GM18868 (cell line): Measurements from ENCODE around the gene ZNF407.
A peak's percentile ranks its signal among the peaks of the same experiment; 100 is the strongest.

ENCODE experiments used
- ATAC-seq: cut with Tn5 transposase; IDR thresholded peaks from one replicate; pipeline ENCODE4 v1.9.1; 2021; ENCODE audit warnings: mild to moderate bottlenecking, moderate library complexity; ENCODE audit not compliant: unreplicated experiment

ZNF407 gene

DNA sequence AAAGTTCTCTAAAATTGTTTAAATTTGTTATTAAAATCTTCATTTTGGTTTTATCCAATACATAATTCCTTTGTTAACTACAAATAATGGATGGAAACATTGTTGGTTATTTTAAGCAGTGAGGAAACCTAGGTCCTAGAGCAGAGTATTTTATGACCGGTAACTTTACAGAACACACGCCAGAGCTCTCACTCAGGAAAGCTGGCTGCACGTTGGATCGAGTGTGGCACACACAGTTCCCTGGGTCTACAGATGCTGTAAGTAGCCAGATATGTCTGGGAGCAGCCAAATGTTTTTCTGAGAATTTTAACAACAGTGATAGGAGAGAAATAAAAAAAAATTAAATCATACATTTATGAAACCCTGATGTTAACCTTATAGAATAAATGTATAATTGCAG is 264.4 kb downstream of the ZNF407 start:
- no peak for ATAC-seq

DNA sequence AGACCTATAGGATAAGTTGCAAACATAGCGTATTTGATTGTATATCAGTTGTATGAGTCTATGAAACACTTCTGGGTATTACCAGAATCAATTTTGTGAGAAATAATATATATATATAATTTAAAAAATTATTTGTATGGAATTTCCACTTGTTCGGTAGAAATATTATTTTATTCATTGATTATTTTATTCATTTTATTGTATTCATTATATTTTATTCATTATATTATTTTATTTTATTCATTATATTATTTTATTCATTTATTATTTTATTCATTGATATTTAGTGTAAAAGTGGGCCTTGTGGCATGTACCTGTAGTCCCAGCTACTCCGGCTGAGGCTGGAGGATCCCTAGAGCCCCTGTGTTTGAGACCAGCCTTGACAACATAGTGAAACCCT is 268.9 kb downstream of the ZNF407 start:
- ATAC-seq: no peak

DNA sequence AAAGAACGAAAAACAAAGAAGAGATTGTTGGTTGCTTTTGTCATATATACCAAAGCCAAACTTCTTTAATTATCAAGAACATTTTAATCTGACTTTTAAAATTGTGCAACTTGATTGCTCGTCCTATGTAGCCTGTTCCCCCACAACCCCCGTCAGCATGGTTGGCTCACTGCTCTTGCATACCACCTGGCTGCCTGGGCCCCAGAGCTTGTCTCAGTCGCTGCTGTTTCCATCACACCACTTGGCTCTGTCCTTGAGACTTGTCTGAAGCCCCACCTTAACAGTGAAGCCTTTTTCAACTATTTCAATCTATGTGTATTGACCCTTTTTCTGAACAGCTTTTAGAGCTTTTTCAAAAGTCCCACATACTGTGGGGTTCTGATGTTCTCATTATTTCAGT is 270.8 kb downstream of the ZNF407 start:
- ATAC-seq: no peak

DNA sequence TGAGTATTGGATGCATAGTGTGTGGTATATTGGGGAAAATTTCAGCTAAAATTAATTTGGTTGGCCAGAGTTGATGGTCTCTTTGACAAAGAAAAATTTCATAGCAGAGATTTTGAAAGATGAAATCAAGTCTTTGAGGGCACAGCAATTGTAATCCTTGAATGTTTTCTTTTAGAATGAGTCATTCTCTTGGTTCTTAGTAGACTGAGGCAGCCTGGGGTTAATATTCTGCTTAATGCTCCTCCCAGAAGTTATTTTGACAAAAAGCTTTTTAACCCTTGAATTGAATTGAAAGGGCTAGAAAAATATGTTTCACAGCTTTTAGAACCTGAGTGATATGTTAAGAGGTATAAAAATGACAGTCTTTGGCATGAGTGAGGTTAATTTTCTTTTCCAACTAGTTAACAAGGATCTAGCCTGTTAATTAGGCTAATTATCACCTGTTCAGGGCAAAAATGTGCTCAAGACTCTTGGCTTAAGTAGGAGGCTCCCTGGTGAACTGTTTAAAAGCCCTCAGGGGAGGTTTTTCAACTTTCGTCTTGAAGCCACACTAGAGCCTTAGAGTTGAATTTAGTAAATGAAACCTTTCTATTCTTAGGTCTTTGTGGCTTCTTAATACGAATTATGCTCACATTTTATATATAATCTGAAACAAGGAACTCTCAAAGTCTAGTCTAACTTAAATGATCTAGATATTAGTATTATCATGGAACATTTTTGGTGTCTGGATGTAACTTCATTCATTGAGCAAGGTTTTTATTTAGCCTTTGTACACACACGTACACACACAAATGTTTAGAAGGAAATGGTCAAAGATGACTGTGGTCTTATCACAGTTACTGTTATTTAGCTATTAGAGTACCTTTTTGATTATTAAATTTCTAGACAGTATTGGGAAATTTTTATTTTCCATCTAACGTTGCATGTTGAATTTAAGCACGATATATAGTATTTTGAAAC is 272.5 kb downstream of the ZNF407 start:
- peak; percentile 92 for ATAC-seq

DNA sequence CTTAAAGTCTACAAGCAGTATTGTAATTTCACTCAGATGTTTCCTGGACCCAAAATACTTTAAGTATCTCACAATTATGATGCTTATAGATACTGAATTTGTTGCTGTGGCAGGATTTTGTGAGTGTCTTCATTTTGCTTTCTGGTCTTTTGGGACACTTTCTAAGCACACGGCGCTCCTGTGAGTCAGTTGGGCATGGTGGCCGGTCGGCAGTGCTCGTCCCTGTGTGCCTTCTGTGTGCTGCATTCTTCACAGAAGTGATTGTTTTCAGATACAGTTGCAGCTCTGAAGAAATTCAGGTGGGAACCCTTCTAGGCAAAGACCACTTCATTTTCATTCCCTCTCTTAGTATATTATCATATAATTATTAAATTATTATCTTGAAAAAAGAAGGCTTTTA is 273.3 kb downstream of the ZNF407 start:
- ATAC-seq: no peak

DNA sequence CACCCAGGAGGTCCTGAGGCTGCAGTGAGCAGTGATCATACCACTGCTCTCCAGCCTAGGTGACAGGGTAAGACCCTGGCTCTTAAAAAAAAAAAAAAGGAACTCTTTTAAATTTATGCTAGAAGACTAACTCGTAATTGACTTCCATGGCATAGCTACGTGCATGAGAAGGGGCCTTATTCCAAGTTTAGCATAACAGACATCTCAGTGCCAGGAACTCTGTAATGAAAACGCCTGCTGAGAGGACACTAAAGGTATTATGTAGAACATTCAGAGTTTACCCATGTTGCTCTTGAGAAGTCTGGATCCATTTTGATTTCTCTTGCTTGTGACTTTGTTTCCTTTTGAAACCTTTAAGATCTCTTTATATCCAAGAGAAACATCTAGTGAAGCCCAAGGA is 276.0 kb downstream of the ZNF407 start:
- ATAC-seq: no peak

DNA sequence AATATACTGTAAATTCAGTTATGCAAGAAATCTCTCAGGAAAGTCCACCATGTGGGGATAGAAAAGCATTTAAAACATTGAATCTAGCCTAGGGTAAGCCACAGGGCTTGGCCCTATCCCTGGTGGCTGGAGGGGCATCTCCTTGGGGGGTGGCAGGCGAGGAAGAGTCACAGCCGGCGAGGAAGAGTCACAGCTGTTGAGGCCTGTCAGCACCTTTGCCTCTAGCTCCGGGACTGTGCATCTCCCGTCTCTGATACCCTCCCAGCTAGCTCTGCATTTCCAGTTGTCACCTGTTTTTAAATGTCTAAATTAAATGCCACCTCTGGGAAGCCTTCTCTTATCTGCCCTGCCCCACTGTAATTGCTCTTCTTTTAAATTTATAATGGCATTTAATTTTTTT is 276.7 kb downstream of the ZNF407 start:
- no peak for ATAC-seq

DNA sequence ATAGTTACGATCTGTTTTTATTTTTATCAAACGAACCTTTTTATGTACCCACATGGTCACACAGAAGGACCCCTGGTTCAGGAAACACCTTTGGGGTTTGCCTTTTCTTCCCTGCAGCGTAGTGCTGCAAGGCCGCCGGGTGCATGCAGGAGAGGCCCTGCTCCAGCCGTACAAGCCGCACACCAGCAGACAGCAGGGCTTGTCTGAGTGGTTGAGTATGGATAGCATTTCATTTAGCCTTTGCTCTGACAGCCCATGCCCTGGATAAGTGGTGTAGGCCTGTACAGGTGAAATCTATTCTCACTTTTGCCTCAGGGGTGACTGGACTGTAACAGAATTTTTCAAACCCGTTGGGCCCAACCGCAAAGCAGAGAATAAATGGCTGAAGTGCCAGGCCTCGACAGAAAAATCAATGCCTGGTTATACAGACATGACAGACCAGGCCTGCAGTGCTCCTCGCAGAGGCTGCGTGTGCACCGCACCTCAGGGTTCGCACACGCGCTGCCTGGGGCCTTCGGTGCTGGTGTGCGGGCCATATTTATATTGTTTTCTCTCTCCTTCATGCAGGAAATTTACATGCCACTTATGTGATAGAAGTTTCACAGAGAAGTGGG is 279.1 kb downstream of the ZNF407 start:
- ATAC-seq: no peak

DNA sequence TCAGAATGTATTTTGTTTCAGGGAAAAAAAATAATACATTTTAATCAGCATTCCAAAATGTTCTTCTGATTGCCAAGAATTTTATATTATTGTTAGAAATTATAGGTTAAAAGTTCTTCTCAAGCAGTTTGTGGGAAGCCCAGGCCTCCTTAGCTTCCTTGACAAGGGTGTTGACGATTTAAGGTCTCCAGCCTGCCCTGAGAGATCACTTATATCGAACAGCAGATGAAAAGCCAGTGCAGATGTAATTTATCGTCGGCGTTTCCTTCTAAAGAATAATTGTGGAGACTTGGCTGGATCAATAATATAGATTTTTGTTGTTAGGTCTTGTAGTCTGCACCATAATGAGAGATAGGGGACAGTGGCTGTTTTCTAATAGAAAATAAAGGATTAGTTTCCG is 280.6 kb downstream of the ZNF407 start:
- ATAC-seq: no peak

DNA sequence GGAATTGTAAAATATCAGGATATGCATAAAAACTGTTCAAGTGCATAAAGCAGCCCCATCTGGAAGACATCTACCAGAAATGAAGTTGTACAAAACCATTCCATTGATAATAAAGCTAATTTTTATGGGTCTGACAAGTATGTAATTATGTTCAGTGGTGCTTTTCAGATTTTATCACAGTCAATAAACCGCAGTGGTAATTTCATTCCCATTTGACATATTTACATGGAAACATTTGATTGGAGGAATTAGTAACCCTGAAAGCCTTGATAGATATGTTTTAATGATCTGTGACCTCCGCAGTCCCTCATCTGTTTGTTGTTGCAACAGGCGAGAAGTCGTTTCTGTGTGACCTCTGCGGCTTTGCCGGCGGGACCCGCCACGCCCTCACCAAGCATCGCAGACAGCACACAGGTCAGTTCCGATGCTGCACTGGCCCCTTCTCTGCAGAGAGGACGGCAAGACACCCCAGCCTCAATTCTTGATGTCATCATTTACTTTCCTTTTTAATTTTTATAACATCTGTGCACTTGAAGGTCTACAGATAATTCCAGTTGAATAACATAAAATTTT is 283.1 kb downstream of the ZNF407 start:
- ATAC-seq: no peak

DNA sequence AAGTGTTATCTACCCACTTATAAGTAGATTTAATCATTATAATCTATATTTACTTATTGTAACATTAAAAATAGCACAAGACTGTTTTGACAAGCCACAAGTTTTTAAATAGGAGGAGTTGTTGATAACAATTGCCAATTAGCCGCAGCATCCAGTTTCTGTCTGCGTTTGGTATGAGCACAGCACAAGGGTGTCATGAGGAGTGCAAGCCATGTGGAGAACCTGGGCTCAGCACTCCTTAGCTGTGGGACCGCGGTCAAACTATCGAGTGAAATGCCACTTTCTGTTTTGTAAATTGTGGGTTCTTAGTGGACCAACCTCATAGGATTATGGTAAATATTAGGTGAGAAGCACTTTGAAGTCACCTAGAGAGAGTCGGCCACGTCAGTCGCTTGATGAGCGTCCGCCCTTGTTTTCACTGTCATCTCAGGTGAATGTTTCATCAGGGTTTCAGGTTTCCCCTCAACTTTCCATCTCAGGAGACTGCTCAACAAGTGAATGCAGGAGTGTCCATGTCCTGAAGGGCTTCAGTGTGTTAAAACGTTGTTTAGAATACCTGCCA is 294.5 kb downstream of the ZNF407 start:
- no peak for ATAC-seq

DNA sequence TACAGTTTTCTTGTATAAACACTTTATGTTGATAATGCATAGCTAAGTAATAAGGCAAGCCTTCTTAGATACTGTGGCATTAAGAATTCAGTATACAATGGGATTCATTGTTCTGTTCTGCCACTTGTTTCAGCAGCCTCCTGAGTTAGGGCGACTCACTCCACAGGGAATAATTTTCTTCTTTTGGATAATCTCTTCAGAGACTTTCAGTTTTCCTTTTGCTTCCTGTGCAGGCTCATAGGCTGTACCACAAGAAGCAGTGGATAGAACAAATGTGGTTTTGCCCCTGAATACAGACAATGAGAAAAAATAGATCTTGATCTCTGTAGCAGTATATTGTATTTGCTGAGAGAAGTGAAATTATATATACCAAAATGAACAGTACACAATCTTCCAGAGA is 298.0 kb downstream of the ZNF407 start:
- ATAC-seq: no peak

DNA sequence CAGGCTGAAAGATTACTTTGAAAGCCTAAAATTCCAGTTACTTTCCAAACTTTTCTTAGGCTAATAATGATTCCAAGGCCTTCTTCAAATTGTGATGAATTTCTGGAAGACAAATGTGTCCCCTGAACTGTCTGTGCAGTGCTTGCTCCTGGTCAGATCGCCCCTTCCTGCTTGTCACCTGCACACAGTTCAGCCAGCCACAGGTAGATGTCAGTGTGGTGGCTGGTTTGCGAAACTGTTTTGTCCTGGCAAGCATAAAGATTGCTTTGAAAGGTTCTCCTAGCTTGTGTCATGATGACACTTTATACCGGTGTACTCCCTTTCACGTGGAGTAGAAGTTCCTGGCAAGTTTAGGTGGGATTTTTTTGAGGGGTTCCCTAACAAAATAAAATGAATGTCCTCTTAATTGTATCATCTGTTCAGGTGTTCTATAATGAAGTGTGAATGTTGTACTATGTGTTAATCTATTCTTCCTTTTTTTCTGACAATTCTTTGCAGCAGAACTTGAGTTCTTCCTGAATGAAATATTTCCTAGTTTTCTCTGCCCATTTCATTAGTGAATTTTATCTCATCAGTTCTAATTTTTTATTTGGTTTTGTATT is 298.8 kb downstream of the ZNF407 start:
- peak; percentile 94 for ATAC-seq

DNA sequence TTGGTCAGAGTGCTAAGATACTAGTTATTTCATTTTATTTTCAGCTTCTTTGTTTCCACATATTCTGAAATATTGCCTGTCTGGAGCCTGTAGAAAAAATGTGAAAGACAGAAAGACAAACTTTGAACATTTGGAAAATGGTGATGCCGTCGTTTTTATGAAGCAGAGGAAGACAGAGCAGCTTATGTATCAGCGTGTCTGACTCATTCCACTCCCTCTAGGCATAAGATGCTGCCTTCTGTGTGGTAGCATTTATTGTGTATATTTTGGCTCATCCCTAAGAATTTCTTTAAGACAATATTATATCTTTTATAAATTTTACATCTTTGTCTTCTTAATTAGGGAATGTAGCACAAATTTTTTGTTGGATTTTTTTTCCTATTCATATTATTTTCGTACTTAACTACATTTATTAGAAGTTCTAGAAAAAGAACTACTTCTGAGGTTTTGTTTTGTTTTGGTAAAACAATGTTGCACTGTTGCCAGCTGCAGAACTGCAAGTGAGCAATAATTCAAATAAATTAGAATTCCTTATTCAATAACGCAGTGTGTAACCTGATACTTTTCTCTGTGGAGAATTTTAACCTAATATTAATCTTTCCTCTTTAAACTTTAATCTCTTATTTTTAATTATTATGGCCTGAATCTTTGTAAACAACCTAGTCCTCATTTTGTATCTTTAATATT is 300.4 kb downstream of the ZNF407 start:
- ATAC-seq: no peak

DNA sequence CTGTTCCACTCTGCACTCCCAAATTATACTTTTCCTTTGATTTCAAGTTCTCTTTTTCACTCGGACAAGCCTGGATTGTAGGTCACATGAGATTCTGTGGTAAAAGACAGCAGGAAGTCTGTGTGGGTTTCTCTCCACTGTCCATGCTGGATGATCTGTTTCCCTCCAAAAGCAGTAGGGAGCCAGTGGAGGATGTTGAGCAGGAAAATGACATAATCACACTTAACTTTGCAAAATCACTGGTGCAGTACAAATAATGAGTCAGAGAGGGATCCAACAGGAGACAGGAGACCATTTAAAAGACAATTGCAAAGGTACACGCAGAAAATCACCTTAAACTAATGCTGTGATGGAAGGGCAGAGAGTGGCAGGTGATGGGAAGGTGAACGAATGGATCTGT is 301.3 kb downstream of the ZNF407 start:
- ATAC-seq: no peak

DNA sequence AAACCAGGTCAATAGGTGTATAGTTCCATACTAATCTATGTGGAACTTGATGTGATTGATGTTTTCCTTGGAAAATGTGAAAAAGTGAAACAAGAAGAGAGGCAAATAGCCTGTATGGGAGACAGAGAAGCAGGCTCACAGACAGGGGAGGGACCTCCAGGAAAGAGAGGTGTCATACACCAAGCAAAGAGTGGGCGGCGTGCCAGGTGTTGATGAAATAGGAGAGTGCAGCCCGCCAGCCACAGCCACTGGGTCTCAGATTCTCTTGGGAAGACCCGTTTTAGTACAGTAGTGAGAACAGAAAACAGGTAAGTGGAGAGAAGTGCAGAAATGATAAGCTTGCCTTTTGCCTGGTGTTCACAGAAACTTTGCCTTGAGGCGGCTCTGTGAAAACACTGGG is 301.9 kb downstream of the ZNF407 start:
- ATAC-seq: no peak

DNA sequence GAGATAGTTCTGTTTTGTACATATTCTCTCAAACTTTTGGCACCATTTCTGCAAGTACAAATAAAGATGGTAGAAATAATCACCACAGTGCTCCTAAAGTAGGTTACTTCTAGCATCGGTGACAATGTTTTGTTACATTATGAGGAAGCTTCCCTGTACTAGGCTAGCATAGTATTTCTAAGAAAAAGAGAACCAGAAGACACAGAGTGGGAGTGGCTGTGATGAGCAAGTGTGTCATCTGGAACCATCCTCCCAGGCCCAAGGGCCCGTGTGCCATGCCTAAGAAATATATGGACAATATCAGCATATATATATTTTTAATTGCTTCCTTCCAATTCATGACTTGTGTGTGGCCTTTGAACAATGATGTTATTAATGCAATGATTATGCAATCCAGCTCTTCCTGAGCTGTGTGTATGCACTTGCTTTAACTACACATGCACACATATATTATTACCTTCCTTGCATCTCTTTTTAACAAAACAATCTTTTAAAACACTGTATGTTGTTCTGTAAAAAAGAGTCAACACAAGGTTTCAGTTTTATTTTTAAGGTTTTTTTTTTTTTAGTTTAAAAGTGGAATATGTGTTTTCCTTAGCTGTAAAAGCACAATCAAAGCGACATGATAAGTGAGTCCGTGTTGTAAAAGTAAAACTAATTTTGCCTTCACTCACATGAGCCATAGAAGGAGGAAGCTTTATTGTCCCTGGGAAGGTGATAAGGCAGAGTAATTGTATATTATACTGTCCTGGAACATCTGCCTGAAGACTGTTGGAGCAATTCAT is 303.9 kb downstream of the ZNF407 start:
- no peak for ATAC-seq

DNA sequence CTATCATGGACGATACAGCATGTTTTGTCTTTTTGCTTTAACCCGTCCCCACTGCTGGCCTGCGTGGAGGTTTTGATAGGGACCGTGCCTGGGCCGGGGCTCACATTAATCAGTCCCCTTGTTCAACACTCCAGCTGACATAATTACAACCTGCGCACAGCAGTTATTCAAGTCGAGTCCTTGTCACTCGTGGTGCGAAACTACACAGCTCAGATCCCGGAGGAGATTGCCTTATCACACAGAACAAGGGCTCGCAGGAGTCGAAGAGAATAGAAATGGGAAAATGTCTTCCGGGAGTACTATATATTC is 304.4 kb downstream of the ZNF407 start:
- ATAC-seq: no peak

DNA sequence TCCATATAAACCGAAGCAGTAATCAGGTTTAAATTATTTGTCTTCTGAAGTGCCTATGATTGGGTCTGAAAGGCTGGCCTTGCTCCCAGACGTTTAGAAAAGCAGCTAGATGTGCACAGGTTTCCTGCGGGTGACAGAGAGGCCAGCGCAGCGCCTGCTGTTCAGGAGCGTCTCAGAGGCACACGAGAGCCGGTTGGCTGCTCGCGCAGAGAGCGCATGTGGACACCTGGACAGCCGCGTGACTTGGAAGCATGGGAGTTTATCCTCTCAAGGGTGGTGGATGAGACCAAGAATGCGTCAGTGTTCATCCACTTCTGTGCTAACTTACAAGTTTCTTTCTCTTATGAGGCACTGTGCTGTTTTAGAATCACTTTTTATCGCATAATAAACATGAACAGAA is 307.6 kb downstream of the ZNF407 start:
- no peak for ATAC-seq

DNA sequence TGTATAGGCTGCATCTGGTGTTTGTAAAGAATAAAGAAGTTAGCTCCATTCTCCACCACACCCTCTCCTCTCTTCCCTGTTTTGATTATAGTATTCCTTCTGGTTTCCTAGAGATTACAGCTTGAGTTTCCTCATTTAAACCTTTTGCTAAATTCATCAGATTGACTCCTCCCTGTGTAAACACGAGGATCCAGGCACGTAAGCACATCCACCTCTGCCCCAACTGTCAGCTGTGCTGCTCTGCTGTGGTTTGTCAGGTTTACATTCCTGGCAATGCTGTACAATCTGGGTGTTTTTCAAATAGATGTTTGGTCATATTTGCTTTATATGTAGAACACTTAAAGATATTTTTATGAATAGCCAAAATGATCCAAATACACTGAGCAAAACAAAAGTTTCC is 308.5 kb downstream of the ZNF407 start:
- ATAC-seq: no peak
